Natural killer cell (primary cell): ENCODE results near the gene MEOX1. TPM values are rescaled to one million over a fixed set of nuclear protein-coding genes. Genes with fewer than 3 reads are reported as not detected.

ENCODE experiments used
- ATAC-seq, 3 donors: fragments of 150-1000 bp in 2 of 3; fragments of 200-7000 bp in 1 of 3; cut with Tn5 transposase; 1 replicate in 1 of 3; 2 replicates in 2 of 3; pipeline ENCODE4 v1.10.0; 2021; ENCODE audit warnings: mild to moderate bottlenecking in 2 of 3, moderate library complexity in 2 of 3
- DNase-seq, 2 donors: peaks; one replicate each; pipeline versions ENCODE4 v3.0.0 to v3.0.0-alpha.2; 2013 to 2021; ENCODE audit warnings: mixed read lengths in 1 of 2
- H3K27ac ChIP-seq: one replicate; pipeline ENCODE4 v1.5.1; 2013; ENCODE audit warnings: mild to moderate bottlenecking, low read length
- H3K27me3 ChIP-seq: one replicate; pipeline ENCODE4 v1.6.1; 2013; ENCODE audit warnings: low read length; ENCODE audit not compliant: control insufficient read depth, insufficient read depth
- H3K36me3 ChIP-seq: one replicate; pipeline ENCODE4 v1.6.1; 2013; ENCODE audit warnings: low read length; ENCODE audit not compliant: control insufficient read depth, insufficient read depth
- H3K4me1 ChIP-seq: one replicate; pipeline ENCODE4 v1.6.1; 2013; ENCODE audit warnings: low read length; ENCODE audit not compliant: control insufficient read depth, insufficient read depth
- H3K4me3 ChIP-seq: one replicate; pipeline ENCODE4 v1.5.1; 2013; ENCODE audit warnings: low read length
- H3K9me3 ChIP-seq: one replicate; pipeline ENCODE4 v1.6.1; 2013; ENCODE audit warnings: low read length; ENCODE audit not compliant: control insufficient read depth, insufficient read depth
- H3K27ac Mint-ChIP-seq, 2 donors: one replicate each; pipeline ENCODE4 v1.8.0; 2022; ENCODE audit warnings: mild to moderate bottlenecking in 2 of 2, mixed read lengths in 2 of 2, moderate library complexity in 1 of 2
- H3K27me3 Mint-ChIP-seq, 2 donors: one replicate each; pipeline ENCODE4 v1.8.0; 2022; ENCODE audit warnings: low read depth in 2 of 2, mixed read lengths in 2 of 2
- H3K36me3 Mint-ChIP-seq: one replicate; pipeline ENCODE4 v1.8.0; 2022; ENCODE audit warnings: mixed read lengths
- H3K4me1 Mint-ChIP-seq, 2 donors: one replicate each; pipeline ENCODE4 v1.8.0; 2022; ENCODE audit warnings: mixed read lengths in 2 of 2
- H3K4me3 Mint-ChIP-seq: one replicate; pipeline ENCODE4 v1.8.0; 2022; ENCODE audit warnings: mild to moderate bottlenecking, moderate library complexity, mixed read lengths
- H3K9me3 Mint-ChIP-seq, 2 donors: one replicate each; pipeline ENCODE4 v1.8.0; 2022; ENCODE audit warnings: mixed read lengths in 2 of 2
- CTCF ChIP-seq: fragments of 200-600 bp; IDR thresholded peaks from one replicate; pipeline ENCODE4 v1.8.0; 2022; ENCODE audit warnings: antibody characterized with exemption
- WGBS: methylation state at CpG from one replicate; pipeline ENCODE4 v1.1.7; 2013; ENCODE audit warnings: missing lambda C conversion rate; ENCODE audit not compliant: insufficient coverage; 5-methylcytosine and 5-hydroxymethylcytosine counted together
- intact Hi-C: fragments of 100-400 bp; cut with micrococcal nuclease; formaldehyde crosslinking; loops from one replicate; pipeline ENCODE4 v1.14.2; 2022
- total RNA-seq, 4 donors: library from RNA; stranded (reverse); fragments of 120-200 nt in 1 of 4; gene quantifications; one replicate each; pipeline versions ENCODE4 v1.2.3 to v1.2.4, GENCODE V29; 2013 to 2022

MEOX1 gene
- total RNA-seq, 3 donors from 2014 or later (not counting 1 experiment from before 2014, with no cell fraction given), result 0.18 TPM; not detected in 2

DNA sequence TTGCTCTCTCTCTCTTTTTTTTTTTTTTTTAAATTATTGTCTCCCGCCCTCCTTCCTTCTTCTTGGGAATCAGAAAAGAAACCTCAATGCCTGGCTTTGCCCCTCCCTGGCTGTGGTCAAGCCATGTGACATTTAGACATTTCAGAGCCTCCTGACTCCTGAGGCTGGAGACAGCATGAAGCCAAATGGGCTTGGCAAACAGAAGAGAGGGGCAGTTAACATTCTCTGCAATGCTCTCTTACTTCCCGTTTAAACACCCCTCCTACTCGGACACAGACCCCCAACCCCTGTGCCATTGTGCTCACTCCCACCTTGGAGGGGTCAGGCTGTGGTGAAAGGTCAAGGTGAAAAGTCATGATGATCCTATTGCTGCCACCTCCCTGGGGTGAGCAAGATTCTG lies 14.7 kb upstream of the MEOX1 start:
- peaks cover 7% of the 10 kb centered on the region for H3K4me1 ChIP-seq
- no peaks in the 10 kb centered on the region for H3K9me3 ChIP-seq
- H3K27me3 ChIP-seq, result no peaks in the 10 kb centered on the region
- ATAC-seq (no peak), DNase-seq (no peak)
- no peak for TF ChIP-seq CTCF
- WGBS, result 40% methylated on average over 1 of the region's 3 CpGs
- H3K27ac ChIP-seq, result no peak overlapping the region
- H3K4me3 ChIP-seq, result no peak overlapping the region
- H3K4me1 Mint-ChIP-seq, result peaks cover 6 to 11% of the 10 kb centered on the region in 2 donors
- H3K36me3 Mint-ChIP-seq, result no peaks in the 10 kb centered on the region
- peaks cover 15 to 22% of the 10 kb centered on the region in 2 donors for H3K27me3 Mint-ChIP-seq
- no peaks in the 10 kb centered on the region for H3K9me3 Mint-ChIP-seq
- no peak overlapping the region for H3K4me3 Mint-ChIP-seq
- H3K36me3 ChIP-seq, result no peaks in the 10 kb centered on the region
- intact Hi-C loops, result no loop called here
- no peak overlapping the region for H3K27ac Mint-ChIP-seq

DNA sequence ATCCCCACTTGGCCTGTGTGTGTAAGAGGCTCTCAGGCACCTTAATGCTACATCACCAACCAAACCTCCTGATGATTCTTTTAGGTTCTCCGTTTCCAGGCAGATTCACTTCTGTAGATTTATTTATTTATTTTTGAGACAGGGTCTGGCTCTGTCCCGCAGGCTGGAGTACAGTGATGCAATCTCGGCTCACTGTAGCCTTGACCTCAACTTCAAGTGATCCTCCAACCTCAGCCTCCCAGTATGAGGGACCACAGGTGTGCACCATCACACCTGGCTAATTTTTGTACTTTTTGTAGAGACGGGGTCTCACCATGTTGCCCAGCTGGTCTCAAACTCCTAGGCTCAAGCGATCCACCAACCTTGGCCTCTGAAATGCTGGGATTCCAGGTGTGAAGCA lies 12.7 kb upstream of the MEOX1 start:
- no peaks in the 10 kb centered on the region for H3K27me3 ChIP-seq
- no peak for ATAC-seq
- intact Hi-C loops, result no loop called here

DNA sequence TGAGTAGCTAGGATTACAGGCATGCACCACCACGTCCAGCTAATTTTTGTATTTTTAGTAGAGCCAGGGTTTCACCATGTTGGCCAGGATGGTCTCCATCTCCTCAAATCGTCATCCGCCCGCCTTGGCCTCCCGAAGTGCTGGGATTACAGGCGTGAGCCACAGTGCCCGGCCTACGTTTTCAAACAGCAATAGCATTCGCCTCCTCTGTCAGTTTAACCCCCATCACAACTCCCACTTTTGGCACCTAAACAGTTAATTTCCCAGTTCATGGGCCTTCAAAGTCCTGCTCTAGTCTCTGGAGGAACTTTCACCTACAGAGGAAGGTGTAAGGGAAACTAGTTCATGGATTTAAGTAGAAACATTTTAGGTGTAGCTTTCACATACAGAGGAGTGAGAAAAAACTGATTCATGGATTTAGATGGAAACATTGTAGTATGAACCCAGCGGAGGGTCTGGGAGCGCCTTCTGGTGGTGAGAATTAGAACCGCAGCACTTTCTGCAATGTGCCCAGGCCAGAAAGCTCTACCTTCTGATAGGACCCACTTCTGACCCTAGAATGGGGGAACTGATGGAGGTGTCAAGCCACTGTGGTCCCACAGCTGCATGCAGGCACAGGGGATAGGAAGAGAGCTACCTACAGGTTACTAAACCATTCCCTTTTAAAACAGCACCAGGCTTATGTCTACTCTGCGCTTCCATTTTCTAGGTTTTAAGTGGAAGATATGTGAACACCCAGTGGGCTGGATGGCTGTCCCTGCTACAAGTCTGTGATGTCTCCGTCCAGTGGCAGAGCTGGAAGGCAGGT lies 12.0 kb upstream of the MEOX1 start:
- Mint-ChIP-seq H3K27ac (no peak overlapping the region), H3K4me1 (peaks cover 6 to 11% of the 10 kb centered on the region in 2 donors), H3K4me3 (no peak overlapping the region), H3K36me3 (no peaks in the 10 kb centered on the region), H3K9me3 (no peaks in the 10 kb centered on the region), H3K27me3 (peaks cover 5 to 15% of the 10 kb centered on the region in 2 donors)
- peak; percentile 64 to 77 (median 67) for ATAC-seq
- no peak overlapping the region for H3K4me3 ChIP-seq
- no peaks in the 10 kb centered on the region for H3K9me3 ChIP-seq
- peak; percentile 61 to 83 for DNase-seq
- no peaks in the 10 kb centered on the region for H3K36me3 ChIP-seq
- TF ChIP-seq CTCF, result peak; percentile 83
- WGBS, result 60% methylated on average over 14 of the region's 14 CpGs
- H3K27me3 ChIP-seq, result no peaks in the 10 kb centered on the region
- no peak overlapping the region for H3K27ac ChIP-seq
- intact Hi-C loops, result loop anchor here (1.0 kb wide), 1 partner anchor 97 kb away; no protein-coding TSS in a partner anchor
- peaks cover 7% of the 10 kb centered on the region for H3K4me1 ChIP-seq

More for the DNA sequence above, 12.7 kb upstream of the MEOX1 start:
- Mint-ChIP-seq H3K4me1 (peaks cover 6 to 11% of the 10 kb centered on the region in 2 donors), H3K4me3 (no peak overlapping the region), H3K27me3 (peaks cover 5 to 15% of the 10 kb centered on the region in 2 donors), H3K36me3 (no peaks in the 10 kb centered on the region), H3K9me3 (no peaks in the 10 kb centered on the region), H3K27ac (no peak overlapping the region)
- H3K4me1 ChIP-seq, result peaks cover 7% of the 10 kb centered on the region
- DNase-seq, result no peak
- H3K36me3 ChIP-seq, result no peaks in the 10 kb centered on the region
- H3K9me3 ChIP-seq, result no peaks in the 10 kb centered on the region
- no peak overlapping the region for H3K27ac ChIP-seq
- H3K4me3 ChIP-seq, result no peak overlapping the region
- no peak for TF ChIP-seq CTCF
- WGBS, result 92% methylated on average over 4 of the region's 5 CpGs
